Right kidney (tissue), 9 donors: ENCODE results near the gene FKBP5.
"Not testable (repeated sequence)": the region's sequence is repeated elsewhere in the genome, so short reads cannot be mapped to it uniquely, and the experiment has no call there.

Experiments used
- DNase-seq: peaks from one replicate; pipeline ENCODE4 v3.0.0-alpha.2; 2016
- long read RNA-seq, 8 donors: transcript quantifications; one replicate each; lab custom pipeline, GENCODE V29; 2026

Gene FKBP5
- long read RNA-seq, donor 1, partial matches to known transcripts: 0 of 2 reads
- long read RNA-seq, donor 1, other reads (novel, unspliced or antisense): 0 of 2 reads
- long read RNA-seq, donor 2, partial matches to known transcripts: 0 of 3 reads
- long read RNA-seq, donor 2, other reads (novel, unspliced or antisense): 0 of 3 reads
- long read RNA-seq, donor 3, partial matches to known transcripts: 0 of 2 reads
- long read RNA-seq, donor 3, other reads (novel, unspliced or antisense): 0 of 2 reads
- long read RNA-seq, donor 4, partial matches to known transcripts: 0 of 4 reads
- long read RNA-seq, donor 4, other reads (novel, unspliced or antisense): 0 of 4 reads
- long read RNA-seq, donor 5, partial matches to known transcripts: 0 of 4 reads
- long read RNA-seq, donor 5, other reads (novel, unspliced or antisense): 0 of 4 reads
- long read RNA-seq, donor 6, partial matches to known transcripts: 0 of 4 reads
- long read RNA-seq, donor 6, other reads (novel, unspliced or antisense): 0 of 4 reads
- long read RNA-seq, donor 7, transcript FKBP5-201 (11 exons, 3,772 nt): major isoform, 6 of 6 reads
- long read RNA-seq, donor 7, partial matches to known transcripts: 0 of 6 reads
- long read RNA-seq, donor 7, other reads (novel, unspliced or antisense): 0 of 6 reads
- long read RNA-seq, donor 8, partial matches to known transcripts: 0 of 3 reads
- long read RNA-seq, donor 8, other reads (novel, unspliced or antisense): 0 of 3 reads

- peak; percentile 89 for DNase-seq
These were observed at the start of gene FKBP5 for GRCh38 chr6:35688605-35689322. FKBP5 (minus strand) TSS chr6:35688915; CDS start chr6:35642824, 46,091 bp downstream.

- DNase-seq: peak; percentile 64
These were observed 48.9 kb upstream of the FKBP5 start for GRCh38 chr6:35737413-35738211.

- DNase-seq: peak; percentile 32
These were observed 48.3 kb upstream of the FKBP5 start, which contains the start of gene ARMC12 for GRCh38 chr6:35736982-35737412. ARMC12 (plus strand) TSS chr6:35737032; CDS start chr6:35737109, 77 bp downstream.

GRCh38 chr6:35736253-35736894 is 47.7 kb upstream of the FKBP5 start:
- peak; percentile 50 for DNase-seq

GRCh38 chr6:35735452-35735851 is 46.7 kb upstream of the FKBP5 start:
- no peak for DNase-seq

GRCh38 chr6:35734319-35734718 is 45.6 kb upstream of the FKBP5 start:
- not testable (repeated sequence) for DNase-seq

GRCh38 chr6:35733633-35734032 is 44.9 kb upstream of the FKBP5 start:
- DNase-seq: no peak

- peak; percentile 98 for DNase-seq
These were observed 43.2 kb upstream of the FKBP5 start for GRCh38 chr6:35731736-35732532.

GRCh38 chr6:35731414-35731735 is 42.7 kb upstream of the FKBP5 start:
- DNase-seq: no peak

GRCh38 chr6:35730745-35731413 is 42.2 kb upstream of the FKBP5 start:
- no peak for DNase-seq

GRCh38 chr6:35729722-35730121 is 41.0 kb upstream of the FKBP5 start:
- peak; percentile 3 for DNase-seq

- DNase-seq: peak; percentile 40
These were observed 40.3 kb upstream of the FKBP5 start for GRCh38 chr6:35728683-35729678.

- peak; percentile 91 for DNase-seq
These were observed 39.4 kb upstream of the FKBP5 start for GRCh38 chr6:35727935-35728682.

- no peak for DNase-seq
These were observed 38.7 kb upstream of the FKBP5 start for GRCh38 chr6:35727231-35727934.

- no peak for DNase-seq
These were observed 37.2 kb upstream of the FKBP5 start for GRCh38 chr6:35725721-35726438.

- no peak for DNase-seq
These were observed 36.5 kb upstream of the FKBP5 start for GRCh38 chr6:35725081-35725708.
